Measurements from ENCODE around the gene INPP5A. TPM values are rescaled to one million over a fixed set of nuclear protein-coding genes. Genes with fewer than 3 reads are reported as not detected.

INPP5A gene
- total and polyA plus RNA-seq, 2 donors (not counting 1 experiment from before 2014, with no cell fraction given), result 9.3 to 87.8 TPM

- no peaks in the 10 kb centered on the region for H3K4me1 Mint-ChIP-seq
- no peaks in the 10 kb centered on the region for H3K4me1 ChIP-seq (ENCODE audit: control insufficient read depth in 2 of 2, insufficient read depth in 2 of 2, low read length in 2 of 2)
These were observed 48.4 kb upstream of the INPP5A start for GRCh38 chr10:132489053-132489703.

More at GRCh38 chr10:132489053-132489703, 48.4 kb upstream of the INPP5A start:
- DNase-seq (no peak), ATAC-seq (ENCODE audit: low read depth) (no peak)
- H3K4me2 ChIP-seq (replicated peaks; ENCODE audit: low read depth, low read length, poor library complexity, severe bottlenecking), result no peak overlapping the region
- H3K4me3 ChIP-seq (ENCODE audit: control extremely low read depth in 1 of 5, extremely low read depth in 1 of 5, insufficient read depth in 1 of 5, low read depth in 2 of 5, low read length in 4 of 5), result no peak overlapping the region
- H3K27me3 ChIP-seq (replicated peaks in 1 of 4; ENCODE audit: control extremely low read depth in 1 of 4, control insufficient read depth in 3 of 4, insufficient read depth in 4 of 4, low read length in 3 of 4), result no peaks in the 10 kb centered on the region
- no peak overlapping the region for H3K9ac ChIP-seq (ENCODE audit: low read length)
- H3K36me3 ChIP-seq (replicated peaks in 1 of 2; ENCODE audit: control extremely low read depth in 1 of 2, control insufficient read depth in 1 of 2, extremely low read depth in 1 of 2, insufficient read depth in 2 of 2, low read length in 1 of 2), result no peaks in the 10 kb centered on the region
- no peaks in the 10 kb centered on the region for H3K79me2 ChIP-seq (ENCODE audit: control insufficient read depth, insufficient read depth, low read length)
- no peak for TF ChIP-seq EZH2 (IDR thresholded peaks at IDR 0.05; ENCODE audit: borderline replicate concordance, insufficient read depth, low read depth, low read length, poor library complexity, severe bottlenecking)
- TF ChIP-seq, protein P1, sequence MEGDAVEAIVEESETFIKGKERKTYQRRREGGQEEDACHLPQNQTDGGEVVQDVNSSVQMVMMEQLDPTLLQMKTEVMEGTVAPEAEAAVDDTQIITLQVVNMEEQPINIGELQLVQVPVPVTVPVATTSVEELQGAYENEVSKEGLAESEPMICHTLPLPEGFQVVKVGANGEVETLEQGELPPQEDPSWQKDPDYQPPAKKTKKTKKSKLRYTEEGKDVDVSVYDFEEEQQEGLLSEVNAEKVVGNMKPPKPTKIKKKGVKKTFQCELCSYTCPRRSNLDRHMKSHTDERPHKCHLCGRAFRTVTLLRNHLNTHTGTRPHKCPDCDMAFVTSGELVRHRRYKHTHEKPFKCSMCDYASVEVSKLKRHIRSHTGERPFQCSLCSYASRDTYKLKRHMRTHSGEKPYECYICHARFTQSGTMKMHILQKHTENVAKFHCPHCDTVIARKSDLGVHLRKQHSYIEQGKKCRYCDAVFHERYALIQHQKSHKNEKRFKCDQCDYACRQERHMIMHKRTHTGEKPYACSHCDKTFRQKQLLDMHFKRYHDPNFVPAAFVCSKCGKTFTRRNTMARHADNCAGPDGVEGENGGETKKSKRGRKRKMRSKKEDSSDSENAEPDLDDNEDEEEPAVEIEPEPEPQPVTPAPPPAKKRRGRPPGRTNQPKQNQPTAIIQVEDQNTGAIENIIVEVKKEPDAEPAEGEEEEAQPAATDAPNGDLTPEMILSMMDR (IDR thresholded peaks at IDR 0.05), result no peak
- H3K27me3 Mint-ChIP-seq, result no peaks in the 10 kb centered on the region
- CTCF ChIA-PET, result no interaction called here
- intact Hi-C loops (cut with micrococcal nuclease), result no loop called here
- no peak overlapping the region for H3K27ac ChIP-seq (ENCODE audit: low read length in 2 of 2)
- no peaks in the 10 kb centered on the region for H4K20me1 ChIP-seq (ENCODE audit: control insufficient read depth, insufficient read depth, low read length, poor library complexity, severe bottlenecking)
- POLR2A ChIA-PET, result no interaction called here
- no peak overlapping the region for H3K27ac Mint-ChIP-seq
- H3K4me3 Mint-ChIP-seq, result no peak overlapping the region
- WGBS (ENCODE audit: insufficient coverage), result 93% methylated on average over 17 of the region's 21 CpGs
- H3K9me3 Mint-ChIP-seq (ENCODE audit: insufficient read depth), result no peaks in the 10 kb centered on the region
- H3K9me3 ChIP-seq (ENCODE audit: control extremely low read depth in 1 of 3, control insufficient read depth in 2 of 3, insufficient read depth in 1 of 3, low read length in 2 of 3), result peaks cover 0 to 15% (median 0%) of the 10 kb centered on the region in 3 donors
- no peak overlapping the region for H2AFZ ChIP-seq (ENCODE audit: insufficient read depth, low read depth, low read length, poor library complexity, severe bottlenecking)
